ENCODE measurements around the gene C3orf20.

The C3orf20 gene

DNA sequence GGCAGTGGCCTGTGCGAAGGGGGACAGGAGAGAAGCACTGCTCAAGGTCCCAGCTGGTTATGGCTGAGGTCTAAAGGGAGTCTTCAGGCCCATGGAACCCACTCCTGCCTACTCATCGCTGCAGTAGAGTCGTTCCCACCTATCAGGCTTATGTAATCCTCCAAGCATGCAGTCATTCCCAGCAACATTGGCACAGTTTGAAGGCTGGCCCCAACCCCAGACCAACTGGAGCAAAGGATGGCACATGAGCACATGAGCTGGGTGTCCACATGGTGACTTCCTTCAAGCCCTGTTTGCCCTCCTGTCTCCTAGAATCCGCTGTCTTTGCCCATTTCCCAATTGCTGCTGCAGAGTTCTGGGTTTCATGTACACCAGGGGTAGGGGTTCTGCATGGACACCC, 83.4 kb downstream of the C3orf20 start:
- Histone ChIP-seq H3K27ac (no peak overlapping the region), H3K27me3 (ENCODE audit: insufficient read depth, low read depth, severe bottlenecking) (peaks cover 4% of the 10 kb centered on the region), H3K36me3 (no peaks in the 10 kb centered on the region), H3K4me3 (ENCODE audit: low read depth, low read length) (no peak overlapping the region), H3K9me3 (ENCODE audit: severe bottlenecking) (no peaks in the 10 kb centered on the region)
- DNase-seq, result no peak
- TF ChIP-seq, protein P1, sequence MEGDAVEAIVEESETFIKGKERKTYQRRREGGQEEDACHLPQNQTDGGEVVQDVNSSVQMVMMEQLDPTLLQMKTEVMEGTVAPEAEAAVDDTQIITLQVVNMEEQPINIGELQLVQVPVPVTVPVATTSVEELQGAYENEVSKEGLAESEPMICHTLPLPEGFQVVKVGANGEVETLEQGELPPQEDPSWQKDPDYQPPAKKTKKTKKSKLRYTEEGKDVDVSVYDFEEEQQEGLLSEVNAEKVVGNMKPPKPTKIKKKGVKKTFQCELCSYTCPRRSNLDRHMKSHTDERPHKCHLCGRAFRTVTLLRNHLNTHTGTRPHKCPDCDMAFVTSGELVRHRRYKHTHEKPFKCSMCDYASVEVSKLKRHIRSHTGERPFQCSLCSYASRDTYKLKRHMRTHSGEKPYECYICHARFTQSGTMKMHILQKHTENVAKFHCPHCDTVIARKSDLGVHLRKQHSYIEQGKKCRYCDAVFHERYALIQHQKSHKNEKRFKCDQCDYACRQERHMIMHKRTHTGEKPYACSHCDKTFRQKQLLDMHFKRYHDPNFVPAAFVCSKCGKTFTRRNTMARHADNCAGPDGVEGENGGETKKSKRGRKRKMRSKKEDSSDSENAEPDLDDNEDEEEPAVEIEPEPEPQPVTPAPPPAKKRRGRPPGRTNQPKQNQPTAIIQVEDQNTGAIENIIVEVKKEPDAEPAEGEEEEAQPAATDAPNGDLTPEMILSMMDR (IDR thresholded peaks at IDR 0.05; ENCODE audit: low read depth, low read length), result no peak

DNA sequence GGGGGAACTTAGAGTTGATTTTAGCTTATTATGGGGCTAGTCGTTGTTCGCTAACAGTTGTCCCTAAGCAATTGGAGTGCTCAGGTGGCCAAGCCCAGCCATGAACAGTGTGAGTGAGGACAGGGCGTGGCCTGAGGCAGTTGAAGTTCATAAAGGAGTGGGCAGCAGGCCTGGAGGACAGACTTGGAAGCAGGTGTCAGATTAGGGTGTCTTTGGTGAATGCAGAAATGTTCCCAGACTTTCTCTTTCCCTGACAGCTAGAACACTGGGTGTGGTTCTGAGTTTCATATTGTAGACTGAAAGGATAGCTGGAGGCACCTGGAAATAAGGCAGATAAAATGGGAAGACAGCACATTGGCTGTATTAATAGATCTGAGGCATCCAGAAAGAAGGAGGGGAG, 84.0 kb downstream of the C3orf20 start:
- Histone ChIP-seq H3K9me3 (ENCODE audit: severe bottlenecking) (no peaks in the 10 kb centered on the region), H3K4me3 (ENCODE audit: low read depth, low read length) (no peak overlapping the region), H3K36me3 (no peaks in the 10 kb centered on the region), H3K27me3 (ENCODE audit: insufficient read depth, low read depth, severe bottlenecking) (peaks cover 4% of the 10 kb centered on the region), H3K27ac (no peak overlapping the region)
- TF ChIP-seq, protein P1 (IDR thresholded peaks at IDR 0.05; ENCODE audit: low read depth, low read length), result no peak
- DNase-seq, result no peak

DNA sequence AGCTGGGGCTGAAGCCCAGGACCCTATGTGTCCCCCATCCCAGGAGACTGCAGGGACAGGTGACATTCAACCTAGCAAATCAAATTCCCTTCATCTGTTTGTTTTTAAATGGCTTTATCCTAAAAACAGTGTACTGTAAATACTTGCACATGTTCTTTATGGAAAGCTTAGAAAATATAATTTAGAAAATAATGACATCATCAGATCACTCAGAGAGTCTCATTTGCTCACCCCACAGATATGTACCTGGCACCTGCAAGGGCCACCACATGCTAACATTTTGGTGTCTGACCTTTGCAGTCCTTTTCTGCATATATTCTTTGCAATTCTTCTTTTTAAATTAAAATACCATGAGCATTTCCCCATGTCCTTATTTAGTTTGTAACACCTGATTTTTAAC, 85.2 kb downstream of the C3orf20 start:
- H3K4me3 ChIP-seq (ENCODE audit: low read depth, low read length), result no peak overlapping the region
- TF ChIP-seq, protein P1 (IDR thresholded peaks at IDR 0.05; ENCODE audit: low read depth, low read length), result no peak
- no peak overlapping the region for H3K27ac ChIP-seq
- no peaks in the 10 kb centered on the region for H3K36me3 ChIP-seq
- DNase-seq, result no peak
- H3K27me3 ChIP-seq (ENCODE audit: insufficient read depth, low read depth, severe bottlenecking), result peaks cover 4% of the 10 kb centered on the region
- no peaks in the 10 kb centered on the region for H3K9me3 ChIP-seq (ENCODE audit: severe bottlenecking)

DNA sequence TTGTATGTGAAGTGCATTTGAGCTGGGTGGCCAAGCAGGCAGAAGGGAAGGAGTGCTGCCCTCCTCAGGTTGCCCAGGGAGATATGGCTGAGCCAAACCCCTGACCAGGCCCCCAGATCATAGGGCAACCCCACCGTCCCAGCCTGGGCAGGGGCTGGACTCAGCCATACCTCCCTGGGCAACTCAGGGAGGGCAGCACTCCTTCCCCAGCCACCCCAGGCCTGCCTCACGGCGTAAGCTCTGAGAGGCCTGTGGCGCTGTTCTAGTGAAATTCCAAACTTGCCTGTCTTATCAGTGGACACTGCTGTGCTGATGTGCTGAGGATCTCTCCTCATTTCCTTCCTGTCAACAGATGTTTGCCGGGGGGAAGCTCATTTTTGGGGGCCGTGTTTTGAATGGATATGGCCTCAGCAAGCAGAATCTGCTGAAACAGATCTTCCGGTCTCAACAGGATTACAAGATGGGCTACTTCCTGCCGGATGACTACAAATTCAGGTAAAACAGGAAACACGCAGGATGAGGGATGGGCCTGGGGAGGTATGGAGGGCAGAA, 86.3 kb downstream of the C3orf20 start:
- H3K27ac ChIP-seq, result no peak overlapping the region
- TF ChIP-seq, protein P1 (IDR thresholded peaks at IDR 0.05; ENCODE audit: low read depth, low read length), result 0 out of 2 replicates have a peak, but pooled peaks have one; percentile 22
- H3K27me3 ChIP-seq (ENCODE audit: insufficient read depth, low read depth, severe bottlenecking), result peaks cover 4% of the 10 kb centered on the region
- no peaks in the 10 kb centered on the region for H3K9me3 ChIP-seq (ENCODE audit: severe bottlenecking)
- no peaks in the 10 kb centered on the region for H3K36me3 ChIP-seq
- H3K4me3 ChIP-seq (ENCODE audit: low read depth, low read length), result no peak overlapping the region
- DNase-seq, result no peak

DNA sequence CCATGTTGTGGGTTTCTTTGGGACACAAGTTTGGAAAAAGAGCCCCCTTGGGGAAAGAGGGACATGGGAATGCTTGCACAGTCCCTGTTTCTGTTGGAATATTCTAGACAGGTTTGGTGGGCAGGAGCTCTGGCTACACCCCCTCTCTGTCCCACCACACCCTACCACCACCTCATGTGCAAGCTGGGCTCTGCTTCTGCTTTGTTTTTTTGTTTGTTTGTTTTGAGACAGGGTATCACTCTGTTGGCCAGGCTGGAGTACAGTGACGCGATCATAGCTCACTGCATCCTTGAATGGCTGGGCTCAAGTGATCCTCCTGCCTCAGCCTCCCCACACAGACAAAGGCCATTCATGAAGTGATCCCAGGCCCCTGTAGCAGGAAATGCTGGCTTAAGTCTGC, 86.9 kb downstream of the C3orf20 start:
- no peaks in the 10 kb centered on the region for H3K9me3 ChIP-seq (ENCODE audit: severe bottlenecking)
- no peaks in the 10 kb centered on the region for H3K36me3 ChIP-seq
- peaks cover 4% of the 10 kb centered on the region for H3K27me3 ChIP-seq (ENCODE audit: insufficient read depth, low read depth, severe bottlenecking)
- no peak overlapping the region for H3K4me3 ChIP-seq (ENCODE audit: low read depth, low read length)
- H3K27ac ChIP-seq, result no peak overlapping the region
- DNase-seq, result no peak
- TF ChIP-seq, protein P1 (IDR thresholded peaks at IDR 0.05; ENCODE audit: low read depth, low read length), result no peak

DNA sequence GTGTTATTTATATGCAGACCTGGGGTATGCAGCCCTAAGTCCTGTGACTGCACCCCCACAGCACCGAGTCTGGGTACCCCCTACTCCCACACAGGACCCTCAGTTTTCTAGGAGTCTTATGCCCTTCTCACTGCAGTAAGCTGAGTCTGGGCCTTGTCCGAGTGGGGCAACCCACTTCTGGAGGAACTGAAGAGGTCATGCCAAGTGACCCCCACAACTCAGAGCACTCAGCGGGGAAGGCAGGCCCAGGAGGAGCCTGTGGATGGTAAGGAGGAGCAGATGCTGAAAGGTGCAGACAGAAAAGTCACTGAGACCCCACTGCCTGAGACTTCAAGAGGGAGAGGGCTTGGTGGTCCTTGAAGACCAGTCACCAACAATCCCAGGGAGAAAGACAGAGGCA, 87.8 kb downstream of the C3orf20 start:
- Histone ChIP-seq H3K9me3 (ENCODE audit: severe bottlenecking) (no peaks in the 10 kb centered on the region), H3K36me3 (no peaks in the 10 kb centered on the region), H3K27me3 (ENCODE audit: insufficient read depth, low read depth, severe bottlenecking) (peaks cover 11% of the 10 kb centered on the region), H3K4me3 (ENCODE audit: low read depth, low read length) (no peak overlapping the region), H3K27ac (no peak overlapping the region)
- no peak for DNase-seq
- TF ChIP-seq, protein P1 (IDR thresholded peaks at IDR 0.05; ENCODE audit: low read depth, low read length), result no peak
